Stromal cell of bone marrow (primary cell): ENCODE results near the gene WFDC1.

Experiments used
- DNase-seq: peaks from one replicate; pipeline ENCODE4 v3.0.0-alpha.2; 2012; ENCODE audit warnings: low read depth

Gene WFDC1

DNA sequence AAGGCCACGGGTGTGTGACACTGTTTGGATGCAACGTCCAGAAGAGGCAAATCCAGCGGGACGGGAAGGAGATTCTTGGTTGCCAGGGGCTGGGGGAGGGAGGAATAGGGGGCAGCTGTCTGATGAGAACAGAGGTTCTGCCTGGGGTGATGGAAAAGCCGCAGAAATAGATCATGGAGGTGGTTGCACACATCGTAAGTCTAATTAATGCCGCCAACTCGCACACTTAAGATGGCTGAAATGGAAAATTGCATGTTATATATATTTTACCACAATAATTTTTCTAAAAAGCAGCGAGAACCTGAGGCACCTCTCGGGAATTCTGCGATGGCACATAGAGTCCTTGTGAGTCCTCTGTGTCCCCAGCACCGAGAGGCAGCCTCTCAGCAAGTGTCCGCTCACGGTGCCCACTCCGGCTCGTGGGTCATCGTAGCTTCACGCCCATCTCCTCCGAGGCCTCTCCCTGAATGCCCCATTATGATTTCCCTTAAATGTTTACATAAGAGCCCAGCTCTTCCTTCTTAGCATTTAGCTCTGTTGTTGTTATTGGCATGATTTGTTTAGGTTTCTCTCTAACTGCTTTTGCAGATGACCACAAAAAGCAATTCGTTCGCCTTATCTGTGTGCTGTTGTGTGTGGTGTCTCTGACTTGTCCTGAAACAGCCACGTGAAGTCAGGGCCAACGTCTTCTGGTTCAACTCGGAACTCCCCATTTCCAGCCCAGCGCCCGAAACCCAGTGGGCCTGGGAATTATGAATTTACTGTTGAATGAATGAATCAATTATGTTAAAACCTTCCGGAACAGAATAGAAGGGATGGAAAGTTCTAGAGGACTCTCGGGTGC is 7.7 kb downstream of the WFDC1 start:
- no peak for DNase-seq

DNA sequence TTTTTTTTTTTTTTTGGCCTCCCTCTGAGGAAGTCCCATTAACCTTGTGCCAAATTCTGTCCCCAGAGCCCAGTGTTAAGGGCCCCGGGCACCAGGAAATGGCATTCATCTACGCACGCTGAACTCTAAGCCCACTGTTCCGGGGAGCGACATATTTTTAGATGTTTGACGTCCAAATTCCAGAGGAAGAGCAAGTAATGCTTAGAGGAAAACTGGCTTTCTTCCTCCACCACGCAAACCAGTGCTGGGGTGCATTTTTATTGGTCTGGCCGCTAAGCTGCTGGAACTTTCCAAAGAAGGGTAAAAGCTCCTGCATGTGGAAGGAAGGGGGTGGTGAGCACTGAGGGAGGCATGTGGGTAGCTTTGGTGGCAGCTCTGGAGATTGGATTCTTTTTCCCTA is 8.3 kb downstream of the WFDC1 start:
- DNase-seq: peak; percentile 30

DNA sequence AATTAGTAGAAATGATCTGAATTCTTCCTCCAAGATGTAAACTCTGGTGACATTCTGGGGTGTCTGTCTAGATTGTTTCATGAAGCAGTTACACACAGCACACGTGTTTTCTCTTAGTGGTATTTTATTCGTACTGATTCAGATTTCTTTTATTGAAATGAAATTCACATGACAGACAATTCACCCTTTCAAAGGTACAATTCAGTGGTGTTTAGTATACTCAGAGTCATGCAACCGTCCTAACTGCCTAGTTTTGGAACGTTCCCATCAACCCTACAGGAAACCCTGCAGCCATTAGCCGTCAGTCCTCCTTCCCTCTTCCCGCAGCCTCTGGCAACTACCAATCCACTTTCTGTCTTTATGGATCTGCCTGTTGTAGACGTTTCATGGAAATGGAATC is 8.8 kb downstream of the WFDC1 start:
- DNase-seq: no peak

DNA sequence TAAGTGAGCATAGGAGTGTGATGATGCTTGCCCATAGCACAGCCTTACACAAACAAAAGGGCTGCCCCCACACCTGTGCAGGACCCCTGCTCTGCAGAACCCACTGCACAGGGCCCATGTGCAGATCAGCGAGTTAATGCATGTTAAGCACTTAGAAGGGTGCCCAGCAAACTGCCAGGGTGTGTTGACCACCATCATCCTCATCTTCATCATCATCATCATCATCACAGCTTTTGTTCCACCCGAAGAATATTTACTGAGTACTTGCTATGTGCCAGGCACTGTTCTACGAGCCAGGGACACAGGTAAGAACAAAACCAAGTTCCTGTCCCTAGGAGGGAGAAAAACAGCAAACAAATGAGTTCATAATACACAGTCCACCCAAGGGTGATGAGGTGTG is 11.9 kb downstream of the WFDC1 start:
- DNase-seq: no peak

DNA sequence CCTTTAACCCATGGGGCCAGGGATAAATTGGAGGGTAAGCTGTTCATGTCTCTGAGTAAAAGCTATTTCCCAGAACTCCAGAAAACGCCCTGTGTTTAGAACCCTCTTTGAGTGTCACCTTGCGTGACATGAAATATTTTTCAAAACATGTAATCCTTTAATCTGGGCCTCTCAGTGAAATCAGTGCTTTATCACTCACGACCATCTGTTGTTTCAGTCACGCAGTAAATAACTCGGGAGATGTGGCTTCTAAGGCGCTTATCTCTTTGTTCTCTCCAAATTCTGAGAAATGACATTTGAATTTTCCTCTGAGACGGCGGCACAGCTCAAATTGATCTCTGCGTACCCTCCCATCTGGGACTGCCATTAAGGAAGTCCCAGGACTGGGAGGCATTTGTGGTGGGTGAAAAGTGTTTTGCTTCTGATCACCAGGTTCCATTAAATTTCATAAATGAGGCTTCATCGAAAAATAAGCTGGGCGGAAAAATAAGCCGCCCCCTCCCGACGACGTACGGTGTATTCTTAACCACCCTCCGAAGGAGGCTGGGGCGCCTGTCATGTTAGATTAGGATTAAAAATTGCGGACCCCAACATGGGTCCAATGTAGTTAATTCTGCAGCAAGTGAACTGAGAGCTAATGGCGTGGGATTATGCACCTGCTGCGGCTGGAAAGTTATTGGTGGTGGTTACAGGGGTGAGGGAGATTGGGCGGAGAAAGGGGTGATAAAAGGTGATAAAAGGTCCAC is 12.7 kb downstream of the WFDC1 start:
- DNase-seq: no peak

DNA sequence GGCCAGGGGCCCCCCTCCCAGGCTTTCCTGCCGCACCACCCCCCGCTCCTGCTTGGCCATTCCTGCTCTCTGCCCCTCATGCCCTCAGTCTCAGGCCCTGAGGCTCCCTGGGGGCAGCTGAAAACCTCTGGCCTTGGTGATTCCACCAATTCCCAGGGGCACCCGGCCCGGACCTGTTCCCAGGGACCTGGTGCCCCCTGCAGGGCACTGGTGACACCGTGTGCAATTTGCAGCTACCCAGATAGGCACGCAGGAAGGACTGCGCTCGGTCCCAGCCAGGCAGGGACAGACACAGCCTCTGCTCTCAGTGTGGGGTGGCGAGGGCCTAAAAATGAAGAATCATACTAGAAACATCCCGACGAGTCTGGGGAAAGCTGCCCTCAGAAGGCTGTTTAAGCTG is 13.4 kb downstream of the WFDC1 start:
- DNase-seq: no peak

DNA sequence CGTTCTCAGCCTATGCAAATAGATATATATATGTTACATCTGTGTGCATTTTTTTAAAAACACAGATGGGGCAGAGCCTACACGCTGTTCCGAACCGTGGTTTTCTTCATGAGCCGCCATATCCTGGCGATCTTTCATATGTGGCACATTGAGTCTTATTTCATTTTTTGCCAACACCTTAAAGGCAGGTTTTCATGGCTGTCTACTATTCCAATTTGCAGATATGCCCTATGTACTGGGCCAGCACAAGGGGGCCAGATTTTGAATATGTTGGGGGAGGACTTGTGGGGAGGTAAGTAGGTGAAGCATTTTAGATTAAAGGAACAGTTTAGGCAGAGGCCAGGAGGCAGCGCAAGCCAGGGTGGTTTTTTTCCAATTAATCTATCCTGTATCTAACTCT is 16.0 kb downstream of the WFDC1 start:
- DNase-seq: no peak

DNA sequence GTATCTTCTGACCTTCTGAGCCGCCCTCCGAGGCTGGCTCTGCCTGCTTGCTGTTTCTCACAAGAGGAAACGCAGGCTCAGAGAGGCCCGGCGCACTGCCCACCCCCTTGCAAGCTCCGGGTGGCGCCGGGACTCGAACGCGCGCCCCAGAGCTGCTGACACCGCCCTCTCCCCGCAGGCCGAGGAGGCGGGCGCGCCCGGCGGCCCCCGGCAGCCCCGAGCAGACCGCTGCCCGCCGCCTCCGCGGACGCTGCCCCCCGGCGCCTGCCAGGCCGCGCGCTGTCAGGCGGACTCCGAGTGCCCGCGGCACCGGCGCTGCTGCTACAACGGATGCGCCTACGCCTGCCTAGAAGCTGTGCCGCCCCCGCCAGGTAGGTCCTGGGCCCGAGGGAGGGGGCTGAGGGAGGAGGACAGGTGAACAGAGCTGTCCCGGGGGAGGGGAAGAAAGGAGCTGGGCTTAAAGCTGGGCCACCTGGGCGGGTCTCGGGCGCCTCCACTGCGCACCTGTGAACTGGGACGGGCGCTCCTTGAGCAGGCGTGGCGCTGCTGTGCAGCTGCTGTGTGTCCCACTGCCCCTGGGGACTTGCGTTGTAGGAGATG is 18.2 kb downstream of the WFDC1 start:
- no peak for DNase-seq

DNA sequence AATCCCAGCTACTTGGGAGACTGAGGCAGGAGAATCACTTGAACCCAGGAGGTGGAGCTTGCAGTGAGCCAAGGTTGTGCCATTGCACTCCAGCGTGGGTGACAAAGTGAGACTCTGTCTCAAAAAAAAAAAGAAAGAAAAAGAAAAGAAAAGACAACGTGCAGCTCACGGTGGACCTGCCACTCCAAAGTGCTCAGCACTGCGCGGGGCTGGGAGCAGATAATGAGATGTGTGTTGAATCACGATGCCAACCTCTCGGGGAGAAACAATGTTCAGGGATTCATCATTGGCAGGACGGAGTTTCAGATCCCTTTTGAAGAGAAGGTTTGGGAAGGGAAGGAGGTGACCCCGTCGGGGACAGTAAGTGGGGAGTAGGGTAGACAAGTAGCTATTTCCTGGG is 19.2 kb downstream of the WFDC1 start:
- DNase-seq: no peak

DNA sequence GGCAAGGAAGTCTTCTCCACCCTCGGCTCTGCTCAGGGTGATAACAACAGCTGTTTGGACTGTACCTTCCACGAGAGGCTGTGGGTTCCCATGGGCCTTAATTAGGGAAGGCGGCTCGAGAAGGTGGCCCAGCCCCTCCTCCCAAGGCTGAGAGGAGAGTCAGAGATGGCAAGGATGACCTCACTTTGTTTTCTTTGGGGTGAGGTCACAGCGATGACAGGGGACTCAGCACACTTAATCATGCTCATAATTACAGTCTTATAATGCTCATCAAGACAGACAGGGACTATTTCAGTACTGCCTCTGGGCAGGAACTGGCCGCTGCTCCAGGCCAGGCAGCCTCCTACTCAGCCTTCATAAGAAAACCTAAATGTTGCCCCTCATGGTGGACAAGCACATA is 19.7 kb downstream of the WFDC1 start:
- DNase-seq: no peak

DNA sequence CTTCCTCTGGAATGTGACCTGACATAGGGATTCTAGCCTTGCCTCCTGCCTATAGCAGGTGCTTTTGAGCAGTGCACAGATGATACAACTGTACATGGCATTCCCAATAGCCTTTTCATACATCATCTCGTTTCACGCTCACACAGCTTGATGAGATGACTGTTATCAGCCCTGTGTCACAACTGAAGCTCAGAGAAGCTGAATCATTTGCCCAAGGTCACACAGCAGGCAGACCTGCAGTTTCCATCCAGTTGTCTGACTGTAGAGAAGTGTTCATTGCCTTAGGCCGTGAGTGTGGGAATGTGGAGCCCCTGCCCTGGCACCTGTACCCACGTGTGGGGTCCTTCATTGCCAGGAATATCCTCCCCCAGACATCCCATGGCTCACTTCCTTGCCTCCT is 20.1 kb downstream of the WFDC1 start:
- DNase-seq: no peak

DNA sequence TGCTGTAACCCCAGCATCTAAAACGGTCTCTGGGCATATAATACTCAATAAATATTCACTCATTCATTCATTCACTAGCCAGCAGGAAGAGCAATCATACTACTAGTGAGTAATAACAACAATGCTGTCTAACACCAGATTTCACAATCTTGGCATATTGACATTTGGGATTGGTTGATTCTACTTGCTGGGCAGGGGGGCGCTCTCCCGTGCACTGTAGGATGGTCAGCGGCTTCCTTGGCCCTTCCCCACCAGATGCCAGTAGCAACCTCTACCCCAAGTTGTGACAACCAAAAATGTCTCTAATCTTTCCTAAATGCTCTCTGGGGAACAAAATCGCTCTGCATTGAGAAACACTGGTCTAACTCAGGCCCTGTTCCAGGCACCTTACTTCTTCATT is 20.7 kb downstream of the WFDC1 start:
- peak; percentile 32 for DNase-seq

DNA sequence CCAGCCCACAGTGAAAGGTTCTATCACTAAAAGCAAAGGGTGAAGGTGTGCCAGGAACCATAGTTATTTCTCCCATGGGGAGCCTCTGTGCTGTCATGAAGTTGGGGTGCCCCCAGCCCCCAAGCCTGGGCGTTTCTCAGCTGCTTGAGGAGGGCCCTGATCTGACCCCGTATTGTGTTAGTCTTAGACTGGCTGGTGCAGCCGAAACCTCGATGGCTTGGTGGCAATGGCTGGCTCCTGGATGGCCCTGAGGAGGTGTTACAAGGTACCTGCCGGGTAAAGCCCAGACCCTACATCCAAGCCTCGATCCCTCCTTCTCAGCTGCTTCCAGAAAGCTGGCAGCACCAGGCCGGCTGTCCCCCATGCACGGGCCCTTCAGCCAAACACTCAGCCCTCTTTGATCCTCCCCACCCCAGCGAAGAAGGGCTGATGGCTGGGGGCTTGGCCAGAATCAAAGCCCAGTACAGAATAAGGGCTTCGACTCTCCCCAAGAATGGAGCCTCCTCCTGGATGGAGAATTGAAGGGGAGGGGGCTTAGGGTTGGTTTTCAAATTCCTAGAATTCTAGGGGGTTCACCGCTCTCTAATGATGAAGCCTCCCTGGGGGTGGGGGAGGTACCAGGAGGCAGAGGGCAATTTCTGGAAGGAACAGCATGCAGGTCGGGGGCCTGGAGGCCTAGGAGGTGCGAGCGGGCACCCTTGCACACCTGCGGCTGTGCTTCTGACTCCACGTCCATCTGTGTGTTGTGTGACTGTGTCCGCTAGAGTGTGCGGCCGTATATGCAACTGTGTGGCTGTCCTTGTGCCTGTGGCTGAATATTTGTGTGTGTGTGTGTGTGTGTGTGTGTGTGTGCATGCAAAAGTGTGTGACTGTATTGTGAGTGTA is 23.7 kb downstream of the WFDC1 start:
- no peak for DNase-seq

DNA sequence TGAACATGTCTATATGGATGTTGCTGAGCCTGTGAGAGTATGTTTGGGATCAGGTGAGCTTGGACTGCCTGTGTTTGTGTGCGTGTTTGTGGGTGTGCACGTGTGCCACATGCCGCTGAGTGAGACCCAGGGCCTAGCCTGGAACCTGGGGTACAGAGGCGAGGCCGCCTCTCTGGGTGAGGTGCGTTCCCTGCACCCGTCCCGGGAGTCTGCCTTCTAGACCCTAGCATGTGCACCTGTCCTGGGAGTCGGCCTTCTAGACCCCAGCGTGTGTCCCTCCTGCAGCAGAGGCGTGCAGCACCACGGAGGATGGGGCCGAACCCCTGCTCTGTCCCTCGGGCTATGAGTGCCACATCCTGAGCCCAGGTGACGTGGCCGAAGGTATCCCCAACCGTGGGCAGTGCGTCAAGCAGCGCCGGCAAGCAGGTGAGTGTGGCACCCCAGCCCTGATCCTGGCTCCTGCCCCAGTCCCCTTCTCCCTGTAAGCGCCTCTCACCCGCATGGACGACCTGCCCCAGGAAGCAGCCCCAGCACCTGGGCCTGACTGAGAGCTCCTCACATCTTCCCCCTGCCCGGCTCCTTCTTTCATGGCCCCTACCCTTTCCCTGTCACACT is 24.6 kb downstream of the WFDC1 start:
- no peak for DNase-seq

DNA sequence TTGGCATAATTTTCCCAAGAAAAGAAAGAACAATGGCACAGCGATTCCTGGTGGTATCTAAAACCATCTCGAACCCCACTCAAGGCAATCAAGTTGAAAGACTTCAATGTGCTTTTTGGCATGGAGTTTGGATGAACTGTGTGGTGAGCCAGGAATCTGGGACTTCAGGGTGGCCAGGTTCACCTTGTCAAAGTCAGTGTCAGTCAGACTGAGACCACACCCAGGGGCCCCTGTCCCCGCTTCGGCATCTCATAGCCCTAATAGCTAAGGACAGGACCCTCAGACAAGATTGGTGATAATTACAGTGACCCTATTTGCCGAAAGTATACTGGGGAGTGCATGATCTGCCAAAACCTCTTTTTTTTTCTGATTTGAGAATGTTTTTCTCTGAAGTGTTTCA is 25.8 kb downstream of the WFDC1 start:
- DNase-seq: no peak

DNA sequence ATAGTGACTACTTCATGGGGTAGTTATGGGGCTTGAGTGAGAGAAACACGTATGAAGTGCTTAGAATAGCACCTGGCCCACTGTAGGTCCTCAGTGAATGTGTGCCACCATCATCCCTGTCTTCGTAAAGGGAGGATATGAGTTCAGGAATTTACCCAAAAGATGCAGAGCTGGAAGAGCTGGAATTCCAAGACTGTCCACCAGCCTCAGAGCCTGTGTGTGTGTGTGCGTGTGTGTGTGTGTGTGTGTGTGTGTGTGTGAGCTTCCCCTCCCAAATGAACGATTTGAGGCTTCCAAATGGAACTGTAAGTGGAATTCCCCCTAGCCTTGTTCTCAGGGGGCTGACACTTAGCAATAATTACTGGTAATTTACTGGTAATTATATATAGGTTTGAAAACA is 27.3 kb downstream of the WFDC1 start:
- DNase-seq: no peak

DNA sequence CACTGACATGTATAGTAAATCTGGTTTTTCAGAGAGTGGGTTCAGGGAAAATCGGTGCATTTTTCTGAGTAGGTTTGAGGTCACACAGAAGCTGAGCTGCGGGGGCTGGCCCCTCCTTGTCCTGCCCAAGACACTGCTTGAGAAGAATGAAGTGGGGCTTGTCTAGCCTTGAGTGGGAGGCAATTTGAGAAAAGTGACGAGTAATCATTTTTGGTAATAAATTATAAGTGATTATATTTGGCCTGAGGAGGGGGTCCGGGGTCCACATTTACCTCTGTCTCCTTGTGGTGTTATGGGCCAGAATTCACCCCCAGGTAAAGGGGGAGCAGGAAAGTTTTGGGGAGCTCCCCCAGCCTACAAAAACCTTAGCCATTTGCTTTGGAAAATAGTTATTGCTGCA is 28.1 kb downstream of the WFDC1 start:
- no peak for DNase-seq

DNA sequence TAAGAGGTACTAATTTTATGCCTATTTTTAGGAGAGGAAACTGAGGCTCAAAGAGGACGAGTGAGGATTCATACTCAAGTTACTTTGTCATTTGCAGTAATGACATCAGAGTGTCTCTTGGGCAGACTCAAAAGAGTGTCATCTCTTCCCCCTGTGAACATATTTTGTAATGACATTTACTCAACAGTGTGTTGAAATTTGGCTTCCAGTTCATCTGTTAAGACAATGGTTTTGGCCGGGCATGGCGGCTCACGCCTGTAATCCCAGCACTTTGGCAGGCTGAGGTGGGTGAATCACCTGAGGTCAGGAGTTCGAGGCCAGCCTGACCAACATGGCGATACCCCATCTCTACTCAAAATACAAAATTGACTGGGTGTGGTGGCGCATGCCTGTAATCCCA is 28.9 kb downstream of the WFDC1 start:
- DNase-seq: no peak

DNA sequence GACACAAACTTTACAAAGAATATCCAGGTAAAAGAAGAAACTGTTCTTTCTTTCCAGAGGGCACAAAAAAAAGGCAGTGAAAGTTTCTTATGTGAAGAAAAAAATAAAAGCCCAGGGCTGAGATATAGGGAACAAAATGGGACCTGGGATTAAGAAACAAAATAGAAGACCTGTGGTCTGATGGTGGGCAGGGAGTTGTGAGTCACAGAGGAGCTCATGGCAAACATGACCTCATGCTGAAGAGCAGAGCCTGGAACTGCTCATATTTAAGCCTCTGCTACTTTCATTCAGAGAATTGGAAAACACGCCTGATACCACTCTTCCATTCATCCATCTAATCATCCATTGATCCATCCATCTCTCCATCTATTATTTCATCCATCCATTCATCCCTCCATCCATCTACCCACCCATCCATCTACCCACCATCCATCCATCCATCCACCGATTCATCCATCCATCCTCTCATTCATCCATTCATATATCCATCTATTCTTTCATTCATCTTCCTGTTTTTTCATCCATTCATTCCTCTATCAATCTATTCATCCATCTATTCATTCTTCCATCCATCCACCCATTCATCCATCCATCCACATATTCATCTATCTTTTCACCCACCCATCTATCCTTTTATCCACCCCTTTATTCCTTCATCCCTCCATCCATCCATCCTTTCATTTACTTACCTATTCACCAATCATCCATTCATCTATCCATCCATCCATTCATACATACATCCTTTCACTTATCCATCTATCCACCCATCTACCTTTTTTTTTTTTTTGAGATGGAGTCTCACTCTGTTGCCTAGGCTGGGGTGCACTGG is 30.0 kb downstream of the WFDC1 start:
- DNase-seq: no peak

DNA sequence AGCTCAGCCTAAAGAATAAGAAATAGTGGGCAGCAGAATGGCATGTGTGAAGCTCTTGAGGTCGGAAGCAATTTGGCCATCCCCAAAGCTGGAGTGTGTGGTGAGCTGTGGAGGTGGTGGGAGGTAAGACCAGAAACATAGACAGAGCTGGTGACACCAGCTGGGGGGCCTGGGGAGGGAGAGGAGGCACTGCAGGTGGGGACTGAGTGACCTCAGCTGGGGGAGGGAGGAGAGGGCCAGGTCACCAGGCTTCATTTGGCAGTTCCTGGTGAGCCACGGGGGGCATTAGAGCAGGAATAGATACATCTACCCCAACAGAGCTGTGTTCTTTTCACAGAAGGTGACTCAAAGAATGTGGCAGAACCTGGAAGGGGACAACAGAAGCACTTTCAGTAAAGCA is 31.9 kb downstream of the WFDC1 start:
- DNase-seq: no peak

DNA sequence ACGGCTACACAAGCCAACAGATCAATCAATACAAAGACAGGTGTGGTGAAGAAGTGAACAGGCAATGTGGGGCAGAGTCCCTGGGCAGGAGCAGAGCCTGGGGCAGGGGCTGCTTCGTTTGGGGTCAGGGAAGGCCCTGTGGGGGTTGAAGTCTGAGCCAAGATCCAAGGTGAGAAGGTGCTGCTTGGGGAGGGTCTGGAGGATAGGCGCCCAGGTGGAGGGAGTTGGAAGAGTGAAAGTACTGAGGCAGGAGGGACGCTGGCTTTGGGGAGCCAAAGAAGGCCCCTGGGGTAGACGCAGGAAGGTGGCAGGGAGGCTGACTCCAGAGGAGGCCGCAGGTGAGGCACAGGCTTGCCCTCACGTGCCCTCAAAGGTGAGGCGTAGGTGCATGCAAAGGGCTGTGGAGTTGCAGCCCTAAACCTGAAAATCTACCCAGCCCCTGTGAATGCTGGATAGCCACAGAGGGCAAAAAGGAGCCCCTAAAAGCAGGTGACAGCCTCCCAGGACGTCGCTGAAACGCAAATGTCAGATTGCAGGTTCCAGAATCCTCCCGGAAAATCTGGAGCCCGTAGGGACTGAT is 33.3 kb downstream of the WFDC1 start:
- DNase-seq: no peak
